Sigmoid colon (tissue), 3 donors: Measurements from ENCODE around the gene SLC8A3.

Experiments
- POLR2A ChIP-seq, 2 donors: fragments of 450-650 bp; IDR thresholded peaks; one replicate each; pipeline ENCODE4 v1.6.1; 2016; ENCODE audit warnings: antibody characterized with exemption in 2 of 2, mild to moderate bottlenecking in 2 of 2, moderate library complexity in 2 of 2
- TF ChIP-seq, protein P1 (sequence below), 4 experiments: fragments of 450-650 bp in 3 of 4; fragments of 200-600 bp in 1 of 4; IDR thresholded peaks; one replicate each; pipeline ENCODE4 v1.5.1; 2016 to 2019; ENCODE audit warnings: antibody characterized with exemption in 4 of 4, mild to moderate bottlenecking in 3 of 4, moderate library complexity in 2 of 4

DNA sequence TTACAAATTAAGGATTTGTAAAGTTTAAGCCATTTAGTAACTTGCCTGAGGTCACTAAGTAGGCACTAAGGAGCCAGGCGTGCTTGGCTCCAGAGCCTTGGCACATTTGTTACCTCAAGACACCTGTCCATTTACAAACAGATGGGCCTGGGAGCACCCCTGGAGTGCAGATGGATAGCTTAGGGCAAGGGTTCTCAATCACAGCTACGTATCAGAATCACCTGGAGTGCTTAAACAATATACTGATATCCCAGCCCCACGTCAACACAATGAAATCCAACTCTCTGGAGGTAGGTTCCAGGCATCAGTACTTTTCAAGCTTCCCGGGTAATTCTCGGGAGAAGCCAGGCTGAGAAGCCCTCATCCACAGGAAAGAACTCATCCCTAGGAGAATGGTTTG lies 45.4 kb downstream of the SLC8A3 start:
- TF ChIP-seq, protein P1, sequence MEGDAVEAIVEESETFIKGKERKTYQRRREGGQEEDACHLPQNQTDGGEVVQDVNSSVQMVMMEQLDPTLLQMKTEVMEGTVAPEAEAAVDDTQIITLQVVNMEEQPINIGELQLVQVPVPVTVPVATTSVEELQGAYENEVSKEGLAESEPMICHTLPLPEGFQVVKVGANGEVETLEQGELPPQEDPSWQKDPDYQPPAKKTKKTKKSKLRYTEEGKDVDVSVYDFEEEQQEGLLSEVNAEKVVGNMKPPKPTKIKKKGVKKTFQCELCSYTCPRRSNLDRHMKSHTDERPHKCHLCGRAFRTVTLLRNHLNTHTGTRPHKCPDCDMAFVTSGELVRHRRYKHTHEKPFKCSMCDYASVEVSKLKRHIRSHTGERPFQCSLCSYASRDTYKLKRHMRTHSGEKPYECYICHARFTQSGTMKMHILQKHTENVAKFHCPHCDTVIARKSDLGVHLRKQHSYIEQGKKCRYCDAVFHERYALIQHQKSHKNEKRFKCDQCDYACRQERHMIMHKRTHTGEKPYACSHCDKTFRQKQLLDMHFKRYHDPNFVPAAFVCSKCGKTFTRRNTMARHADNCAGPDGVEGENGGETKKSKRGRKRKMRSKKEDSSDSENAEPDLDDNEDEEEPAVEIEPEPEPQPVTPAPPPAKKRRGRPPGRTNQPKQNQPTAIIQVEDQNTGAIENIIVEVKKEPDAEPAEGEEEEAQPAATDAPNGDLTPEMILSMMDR (IDR thresholded peaks at IDR 0.05) = no peak
- TF ChIP-seq POLR2A (IDR thresholded peaks at IDR 0.05) = no peak
